Measurements from ENCODE around the gene GAN.
"Not testable (repeated sequence)": the region's sequence is repeated elsewhere in the genome, so short reads cannot be mapped to it uniquely, and the experiment has no call there.

The GAN gene

GRCh38 chr16:81310045-81310644 lies 4.6 kb upstream of the GAN start:
- no peak for DNase-seq

- no peak for DNase-seq
These were observed 3.0 kb upstream of the GAN start for GRCh38 chr16:81311762-81312161.

GRCh38 chr16:81313701-81314602 lies 810 bp upstream of the GAN start:
- no peak for DNase-seq

- DNase-seq = peak; percentile 13 to 32
These were observed 761 bp downstream of the GAN start for GRCh38 chr16:81315271-81316175.

GRCh38 chr16:81316176-81316496 lies 1.4 kb downstream of the GAN start:
- DNase-seq = no peak

- DNase-seq = no peak
These were observed 3.9 kb downstream of the GAN start for GRCh38 chr16:81318711-81319110.

GRCh38 chr16:81319221-81319912 lies 4.6 kb downstream of the GAN start:
- DNase-seq = no peak

GRCh38 chr16:81321039-81321438 lies 6.3 kb downstream of the GAN start:
- DNase-seq = no peak

- DNase-seq = no peak
These were observed 6.8 kb downstream of the GAN start for GRCh38 chr16:81321536-81321935.

GRCh38 chr16:81324808-81325207 lies 10.0 kb downstream of the GAN start:
- no peak for DNase-seq

GRCh38 chr16:81327011-81327410 lies 12.2 kb downstream of the GAN start:
- DNase-seq = peak in 1 of 2 donors; percentile 45

- DNase-seq = no peak
These were observed 12.9 kb downstream of the GAN start for GRCh38 chr16:81327447-81328196.

GRCh38 chr16:81329947-81330346 lies 15.2 kb downstream of the GAN start:
- no peak for DNase-seq

- no peak for DNase-seq
These were observed 18.6 kb downstream of the GAN start for GRCh38 chr16:81333356-81333755.

- DNase-seq = no peak
These were observed 20.9 kb downstream of the GAN start for GRCh38 chr16:81335669-81336068.

- no peak for DNase-seq
These were observed 22.3 kb downstream of the GAN start for GRCh38 chr16:81337097-81337496.

GRCh38 chr16:81345172-81345571 lies 30.4 kb downstream of the GAN start:
- DNase-seq = not testable (repeated sequence)

- no peak for DNase-seq
These were observed 32.7 kb downstream of the GAN start for GRCh38 chr16:81347425-81347824.

GRCh38 chr16:81349608-81350305 lies 35.0 kb downstream of the GAN start:
- DNase-seq = no peak

GRCh38 chr16:81350306-81350615 lies 35.5 kb downstream of the GAN start:
- DNase-seq = no peak

- no peak for DNase-seq
These were observed 39.1 kb downstream of the GAN start for GRCh38 chr16:81353895-81354294.

All from hippocampal formation (tissue), 2 donors.